Activated CD8-positive, alpha-beta memory T cell treated with anti-CD3 and anti-CD28 coated beads, Interleukin-2, amount 50 U/mL, for 24 hours (primary cell): ENCODE measurements around the gene S1PR3.

ENCODE experiments used
- DNase-seq: peaks from one replicate; pipeline ENCODE4 v3.0.0-alpha.2; 2020; ENCODE audit errors: extremely low read depth

The S1PR3 gene

GRCh38 chr9:89008744-89009545, 17.7 kb downstream of the S1PR3 start:
- no peak for DNase-seq

- no peak for DNase-seq
Observed at GRCh38 chr9:89009546-89009840, 18.2 kb downstream of the S1PR3 start.

GRCh38 chr9:89010056-89010455, 18.8 kb downstream of the S1PR3 start:
- DNase-seq = no peak

- no peak for DNase-seq
Observed at GRCh38 chr9:89010526-89011111, 19.4 kb downstream of the S1PR3 start.

GRCh38 chr9:89011683-89012082, 20.4 kb downstream of the S1PR3 start:
- no peak for DNase-seq

GRCh38 chr9:89012294-89013042, 21.2 kb downstream of the S1PR3 start:
- no peak for DNase-seq

- DNase-seq = no peak
Observed at GRCh38 chr9:89013660-89014059, 22.4 kb downstream of the S1PR3 start.

GRCh38 chr9:89014153-89014552, 22.9 kb downstream of the S1PR3 start:
- DNase-seq = no peak

- DNase-seq = no peak
Observed at GRCh38 chr9:89015336-89015735, 24.1 kb downstream of the S1PR3 start.

- no peak for DNase-seq
Observed at GRCh38 chr9:89020754-89021153, 29.5 kb downstream of the S1PR3 start.

GRCh38 chr9:89021154-89021803, 30.0 kb downstream of the S1PR3 start:
- no peak for DNase-seq

GRCh38 chr9:89022001-89022759, 30.9 kb downstream of the S1PR3 start:
- DNase-seq = no peak

- DNase-seq = no peak
Observed at GRCh38 chr9:89022902-89023301, 31.6 kb downstream of the S1PR3 start.

- DNase-seq = no peak
Observed at GRCh38 chr9:89023740-89024139, 32.5 kb downstream of the S1PR3 start.

- DNase-seq = no peak
Observed at GRCh38 chr9:89024727-89025126, 33.5 kb downstream of the S1PR3 start.

- no peak for DNase-seq
Observed at GRCh38 chr9:89025553-89025952, 34.3 kb downstream of the S1PR3 start.

GRCh38 chr9:89026876-89027275, 35.6 kb downstream of the S1PR3 start:
- DNase-seq = no peak

- DNase-seq = no peak
Observed at GRCh38 chr9:89029788-89030187, 38.5 kb downstream of the S1PR3 start.

GRCh38 chr9:89032173-89032572, 40.9 kb downstream of the S1PR3 start:
- DNase-seq = no peak

- DNase-seq = no peak
Observed at GRCh38 chr9:89032661-89033060, 41.4 kb downstream of the S1PR3 start.

GRCh38 chr9:89036383-89036782, 45.1 kb downstream of the S1PR3 start:
- no peak for DNase-seq

- no peak for DNase-seq
Observed at GRCh38 chr9:89036891-89037290, 45.6 kb downstream of the S1PR3 start.
